ENCODE data around the gene MARCHF11.

The MARCHF11 gene

DNA sequence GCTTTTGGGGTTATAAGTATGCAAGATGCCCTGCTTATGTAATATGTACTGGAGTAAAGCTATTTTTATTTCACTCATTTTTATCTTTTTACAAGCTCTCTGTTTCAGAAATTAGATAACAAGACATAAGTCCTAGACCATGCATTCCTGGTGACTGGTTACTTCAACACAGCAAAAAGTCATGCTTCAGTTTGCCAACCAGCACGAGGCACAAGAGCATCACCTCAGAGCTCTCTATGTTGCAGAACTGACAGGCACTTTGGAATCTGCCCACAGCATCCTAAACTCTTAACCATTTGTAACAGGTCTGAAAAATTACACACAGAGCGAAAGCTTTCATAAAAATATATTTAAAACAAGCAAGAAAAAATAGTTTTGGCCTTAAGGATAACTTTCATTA, 112.8 kb downstream of the MARCHF11 start:
- no peak overlapping the region for H3K27ac ChIP-seq
- no peak for TF ChIP-seq CTCF (IDR thresholded peaks at IDR 0.05)
- H3K27me3 ChIP-seq: no peaks in the 10 kb centered on the region
- H3K9me3 ChIP-seq: no peaks in the 10 kb centered on the region
- no peaks in the 10 kb centered on the region for H3K4me1 ChIP-seq (ENCODE audit: control insufficient read depth in 1 of 2, insufficient read depth in 1 of 2, low read depth in 1 of 2, low read length in 1 of 2)
- no peak overlapping the region for H3K4me3 ChIP-seq (ENCODE audit: low read depth in 1 of 2, low read length in 1 of 2)
- no peaks in the 10 kb centered on the region for H3K36me3 ChIP-seq

DNA sequence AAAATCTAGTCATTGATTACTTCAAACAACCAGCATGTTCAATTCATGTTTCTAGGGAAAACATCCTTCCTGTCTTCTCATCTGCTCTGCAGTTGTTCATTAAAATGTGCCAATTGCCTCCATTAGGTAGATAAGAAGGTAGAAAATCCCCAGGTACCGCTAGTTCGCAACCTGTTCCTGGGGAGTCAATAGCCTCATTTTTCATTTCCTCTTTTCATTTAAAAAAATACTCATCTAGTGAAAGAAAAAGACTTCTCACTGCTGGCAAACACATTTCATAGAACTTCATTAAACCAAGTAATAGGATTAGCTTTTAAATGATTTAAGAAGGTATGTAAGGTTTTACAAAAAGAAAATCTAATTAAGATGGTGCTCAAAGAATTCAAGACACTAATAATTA, 113.3 kb downstream of the MARCHF11 start:
- no peak overlapping the region for H3K4me3 ChIP-seq (ENCODE audit: low read depth in 1 of 2, low read length in 1 of 2)
- no peaks in the 10 kb centered on the region for H3K4me1 ChIP-seq (ENCODE audit: control insufficient read depth in 1 of 2, insufficient read depth in 1 of 2, low read depth in 1 of 2, low read length in 1 of 2)
- H3K27me3 ChIP-seq: no peaks in the 10 kb centered on the region
- no peaks in the 10 kb centered on the region for H3K36me3 ChIP-seq
- no peaks in the 10 kb centered on the region for H3K9me3 ChIP-seq
- no peak overlapping the region for H3K27ac ChIP-seq
- no peak for TF ChIP-seq CTCF (IDR thresholded peaks at IDR 0.05)

DNA sequence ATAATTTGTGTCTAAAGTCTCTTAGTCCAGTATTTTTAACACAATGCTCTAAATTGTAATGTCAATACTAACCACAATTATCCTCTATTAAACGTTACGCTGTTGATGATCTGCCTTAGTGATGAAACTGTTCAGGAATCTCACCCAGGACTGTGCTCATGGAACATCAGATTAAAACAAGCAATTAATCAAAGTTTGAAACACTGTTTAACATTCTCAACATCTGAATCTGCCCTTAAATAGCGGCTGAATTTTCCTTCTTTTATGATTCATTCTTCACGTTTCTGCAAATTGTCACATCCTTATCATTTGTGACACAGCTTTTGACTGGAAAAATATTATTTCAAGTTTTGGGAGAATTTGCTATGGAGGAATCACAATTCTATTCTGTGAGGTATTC, 113.8 kb downstream of the MARCHF11 start:
- no peak overlapping the region for H3K27ac ChIP-seq
- H3K4me3 ChIP-seq (ENCODE audit: low read depth in 1 of 2, low read length in 1 of 2): no peak overlapping the region
- no peaks in the 10 kb centered on the region for H3K9me3 ChIP-seq
- H3K27me3 ChIP-seq: no peaks in the 10 kb centered on the region
- no peaks in the 10 kb centered on the region for H3K4me1 ChIP-seq (ENCODE audit: control insufficient read depth in 1 of 2, insufficient read depth in 1 of 2, low read depth in 1 of 2, low read length in 1 of 2)
- no peaks in the 10 kb centered on the region for H3K36me3 ChIP-seq
- no peak for TF ChIP-seq CTCF (IDR thresholded peaks at IDR 0.05)

GRCh38 chr5:16064135-16064893, 115.3 kb downstream of the MARCHF11 start:
- H3K36me3 ChIP-seq: no peaks in the 10 kb centered on the region
- no peak overlapping the region for H3K4me3 ChIP-seq (ENCODE audit: low read depth in 1 of 2, low read length in 1 of 2)
- H3K27me3 ChIP-seq: no peaks in the 10 kb centered on the region
- no peak for TF ChIP-seq CTCF (IDR thresholded peaks at IDR 0.05)
- H3K27ac ChIP-seq: no peak overlapping the region
- no peaks in the 10 kb centered on the region for H3K9me3 ChIP-seq
- no peaks in the 10 kb centered on the region for H3K4me1 ChIP-seq (ENCODE audit: control insufficient read depth in 1 of 2, insufficient read depth in 1 of 2, low read depth in 1 of 2, low read length in 1 of 2)

DNA sequence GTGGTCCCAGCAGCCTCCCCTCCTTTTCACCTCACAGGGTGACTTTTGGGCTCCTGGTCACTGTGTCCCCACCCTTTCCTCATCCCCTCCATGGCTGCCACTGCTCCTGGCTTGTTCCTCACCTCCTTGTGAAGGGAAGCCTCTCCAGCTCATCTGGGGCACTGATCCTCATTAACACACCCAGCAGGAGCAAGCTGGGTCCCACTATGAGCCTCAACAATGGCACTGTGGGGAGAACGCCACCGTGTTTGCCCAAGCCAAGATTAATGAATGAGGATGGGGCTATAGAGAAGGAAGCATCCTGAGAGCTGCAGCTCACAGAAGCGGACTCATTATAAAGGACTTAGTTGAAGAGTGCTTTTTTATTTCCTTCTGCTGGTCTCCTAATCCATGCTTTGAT, 118.4 kb downstream of the MARCHF11 start:
- H3K27ac ChIP-seq: no peak overlapping the region
- TF ChIP-seq CTCF (IDR thresholded peaks at IDR 0.05): no peak
- no peaks in the 10 kb centered on the region for H3K4me1 ChIP-seq (ENCODE audit: control insufficient read depth in 1 of 2, insufficient read depth in 1 of 2, low read depth in 1 of 2, low read length in 1 of 2)
- H3K4me3 ChIP-seq (ENCODE audit: low read depth in 1 of 2, low read length in 1 of 2): no peak overlapping the region
- no peaks in the 10 kb centered on the region for H3K36me3 ChIP-seq
- no peaks in the 10 kb centered on the region for H3K9me3 ChIP-seq
- H3K27me3 ChIP-seq: no peaks in the 10 kb centered on the region

Measured in neutrophil (primary cell).